Pancreas (tissue), 10 donors: Measurements from ENCODE around the gene GET4. TPM values are rescaled to one million over a fixed set of nuclear protein-coding genes. Genes with fewer than 3 reads are reported as not detected.

ENCODE experiments used
- ATAC-seq, 4 donors: fragments of 200-7000 bp; cut with Tn5 transposase; one replicate each; pipeline versions ENCODE4 v1.8.0 to v1.9.1; 2020; ENCODE audit warnings: mild to moderate bottlenecking in 4 of 4, moderate library complexity in 4 of 4
- DNase-seq, 6 donors: peaks; one replicate each; pipeline ENCODE4 v3.0.0-alpha.2; 2020
- FAIRE-seq: peaks from 2 replicates; lab custom pipeline; 2012; peaks lifted over from hg19 to GRCh38; lab: Jason Lieb, UNC
- H3K27ac ChIP-seq, 4 donors: fragments of 200-600 bp; sonication (generic); 1 replicate in 3 of 4; 2 replicates in 1 of 4; pipeline versions ENCODE4 v1.5.0 to v1.8.0; 2020
- H3K27me3 ChIP-seq, 4 donors: fragments of 200-600 bp; one replicate each; pipeline ENCODE4 v1.8.0; 2021
- H3K36me3 ChIP-seq, 3 donors: fragments of 200-600 bp; sonication (generic) in 1 of 3; one replicate each; pipeline versions ENCODE4 v1.5.0 to v1.8.0; 2020 to 2021
- H3K4me1 ChIP-seq, 3 donors: fragments of 200-600 bp; one replicate each; pipeline ENCODE4 v1.8.0; 2021
- H3K4me3 ChIP-seq, 4 donors: fragments of 200-600 bp; sonication (generic) in 2 of 4; one replicate each; pipeline versions ENCODE4 v1.5.0 to v1.8.0; 2020 to 2021
- H3K9me3 ChIP-seq, 4 donors: fragments of 200-600 bp; one replicate each; pipeline ENCODE4 v1.8.0; 2021
- WGBS, 2 donors: extraction: QIAGEN DNeasy Blood & Tissue Kit; methylation state at CpG; one replicate each; pipeline ENCODE4 v1.1.7; 2013; 5-methylcytosine and 5-hydroxymethylcytosine counted together
- intact Hi-C, 3 donors: fragments of 100-400 bp; cut with DNase I; formaldehyde crosslinking; loops; one replicate each; pipeline versions ENCODE4 v1.11.1 to v1.14.2; 2022
- polyA plus RNA-seq, 2 donors: library from polyadenylated mRNA; stranded (reverse); fragments of 200-250 nt; gene quantifications; one replicate each; pipeline ENCODE4 v1.2.3, GENCODE V29; 2013
- total RNA-seq, 6 donors: library from RNA; stranded (reverse); fragmentation: NEBNext Ultra II Directional in 4 of 6; extraction: Animal tissue kit (Norgen Biotek cat#: 25700) in 4 of 6; gene quantifications; one replicate each; pipeline versions ENCODE4 v1.2.1 to v1.2.4, GENCODE V29; 2021 to 2023
- TF ChIP-seq, protein P1 (sequence below), 4 donors: fragments of 200-600 bp; sonication (generic) in 3 of 4; IDR thresholded peaks; one replicate each; pipeline versions ENCODE4 v1.5.0 to v1.8.0; 2021; ENCODE audit warnings: antibody characterized with exemption in 4 of 4
- donor health status: healthy with polysubstance abuse.
- donor health status: DM: no; HTN: no; CAD: no; lungs with moderate emphysema.
- donor health status: DM: no; HTN: no; CAD: no.
- donor health status: control.
- donor health status: control.
- donor health status: Bipolar disorder and iron deficiency.
- donor health status: DM: yes; HTN: yes; CAD: no.
- donor health status: DM: no; HTN: no; CAD: no.
- donor health status: DM: no; HTN: no; CAD: no.
- donor health status: DM: yes; HTN: yes; CAD: no.

The GET4 gene
- total and polyA plus RNA-seq, 8 donors, result 13.1 to 94.5 (median 21.4) TPM

- Histone ChIP-seq H3K4me3 (no peak overlapping the region), H3K27me3 (no peaks in the 10 kb centered on the region), H3K4me1 (peaks cover 12 to 17% (median 14%) of the 10 kb centered on the region in 3 donors), H3K9me3 (no peaks in the 10 kb centered on the region), H3K27ac (no peak overlapping the region), H3K36me3 (peaks cover 0 to 48% (median 44%) of the 10 kb centered on the region in 3 donors)
- DNase-seq (peak in 3 of 6 donors; percentile 23 to 60 (median 52)), FAIRE-seq (no peak), ATAC-seq (no peak)
- intact Hi-C loops, result no loop called here
- TF ChIP-seq, protein P1, sequence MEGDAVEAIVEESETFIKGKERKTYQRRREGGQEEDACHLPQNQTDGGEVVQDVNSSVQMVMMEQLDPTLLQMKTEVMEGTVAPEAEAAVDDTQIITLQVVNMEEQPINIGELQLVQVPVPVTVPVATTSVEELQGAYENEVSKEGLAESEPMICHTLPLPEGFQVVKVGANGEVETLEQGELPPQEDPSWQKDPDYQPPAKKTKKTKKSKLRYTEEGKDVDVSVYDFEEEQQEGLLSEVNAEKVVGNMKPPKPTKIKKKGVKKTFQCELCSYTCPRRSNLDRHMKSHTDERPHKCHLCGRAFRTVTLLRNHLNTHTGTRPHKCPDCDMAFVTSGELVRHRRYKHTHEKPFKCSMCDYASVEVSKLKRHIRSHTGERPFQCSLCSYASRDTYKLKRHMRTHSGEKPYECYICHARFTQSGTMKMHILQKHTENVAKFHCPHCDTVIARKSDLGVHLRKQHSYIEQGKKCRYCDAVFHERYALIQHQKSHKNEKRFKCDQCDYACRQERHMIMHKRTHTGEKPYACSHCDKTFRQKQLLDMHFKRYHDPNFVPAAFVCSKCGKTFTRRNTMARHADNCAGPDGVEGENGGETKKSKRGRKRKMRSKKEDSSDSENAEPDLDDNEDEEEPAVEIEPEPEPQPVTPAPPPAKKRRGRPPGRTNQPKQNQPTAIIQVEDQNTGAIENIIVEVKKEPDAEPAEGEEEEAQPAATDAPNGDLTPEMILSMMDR (IDR thresholded peaks at IDR 0.05), result no peak
- WGBS, 2 donors, result 96 to 98% methylated on average over 11 to 15 of the region's 18 CpGs
Measured at GRCh38 chr7:889391-889790, 13.0 kb downstream of the GET4 start.

DNA sequence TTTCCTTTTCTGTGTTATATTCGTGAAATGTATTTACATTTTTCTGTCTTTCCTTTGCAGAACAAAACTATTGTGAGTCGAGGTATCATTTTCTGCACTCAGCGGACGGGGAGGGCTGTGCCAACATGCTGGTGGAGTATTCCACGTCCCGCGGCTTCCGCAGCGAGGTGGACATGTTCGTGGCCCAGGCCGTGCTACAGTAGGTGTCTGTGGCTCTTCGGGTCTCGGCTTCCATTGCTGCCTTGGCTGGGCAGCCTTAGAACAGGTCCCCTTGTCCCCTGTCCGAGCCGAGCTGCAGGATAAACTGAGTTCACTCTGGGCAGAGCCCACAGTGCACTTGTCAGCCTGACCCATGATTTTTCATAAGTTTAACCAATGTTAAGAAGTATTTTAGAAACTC is 14.5 kb downstream of the GET4 start:
- intact Hi-C loops, result no loop called here
- Histone ChIP-seq H3K27ac (no peak overlapping the region), H3K9me3 (no peaks in the 10 kb centered on the region), H3K27me3 (no peaks in the 10 kb centered on the region), H3K4me3 (no peak overlapping the region), H3K4me1 (peaks cover 0 to 2% (median 0%) of the 10 kb centered on the region in 3 donors), H3K36me3 (peaks cover 0 to 62% (median 49%) of the 10 kb centered on the region in 3 donors)
- WGBS, 2 donors, result 92 to 93% methylated on average over 15 of the region's 15 CpGs
- ATAC-seq, result no peak
- no peak for FAIRE-seq
- TF ChIP-seq, protein P1 (IDR thresholded peaks at IDR 0.05), result no peak
- DNase-seq, result peak in 1 of 6 donors; percentile 41

- peaks cover 0 to 66% (median 49%) of the 10 kb centered on the region in 3 donors for H3K36me3 ChIP-seq
- no peak overlapping the region for H3K27ac ChIP-seq
- no peaks in the 10 kb centered on the region for H3K9me3 ChIP-seq
- ATAC-seq, result no peak
- no peak for FAIRE-seq
- no peaks in the 10 kb centered on the region for H3K27me3 ChIP-seq
- peak in 2 of 6 donors; percentile 33 to 59 for DNase-seq
- H3K4me3 ChIP-seq, result no peak overlapping the region
- TF ChIP-seq, protein P1 (IDR thresholded peaks at IDR 0.05), result no peak
- intact Hi-C loops, result no loop called here
- no peaks in the 10 kb centered on the region for H3K4me1 ChIP-seq
- WGBS, 2 donors, result 94 to 95% methylated on average over 29 of the region's 29 CpGs
Measured at GRCh38 chr7:891291-891690, 14.9 kb downstream of the GET4 start.

GRCh38 chr7:891805-892204 is 15.5 kb downstream of the GET4 start:
- DNase-seq (peak in 1 of 6 donors; percentile 52), ATAC-seq (no peak), FAIRE-seq (no peak)
- Histone ChIP-seq H3K9me3 (no peaks in the 10 kb centered on the region), H3K4me3 (no peak overlapping the region), H3K27me3 (no peaks in the 10 kb centered on the region), H3K4me1 (no peaks in the 10 kb centered on the region), H3K27ac (no peak overlapping the region), H3K36me3 (peaks cover 0 to 68% (median 49%) of the 10 kb centered on the region in 3 donors)
- intact Hi-C loops, result no loop called here
- 97 to 98% methylated on average over 20 of the region's 20 CpGs for whole genome bisulfite sequencing, 2 donors
- TF ChIP-seq, protein P1 (IDR thresholded peaks at IDR 0.05), result no peak
